Measurements from ENCODE around the gene KCNH5.
A peak's percentile ranks its signal among the peaks of the same experiment; 100 is the strongest.

The KCNH5 gene

DNA sequence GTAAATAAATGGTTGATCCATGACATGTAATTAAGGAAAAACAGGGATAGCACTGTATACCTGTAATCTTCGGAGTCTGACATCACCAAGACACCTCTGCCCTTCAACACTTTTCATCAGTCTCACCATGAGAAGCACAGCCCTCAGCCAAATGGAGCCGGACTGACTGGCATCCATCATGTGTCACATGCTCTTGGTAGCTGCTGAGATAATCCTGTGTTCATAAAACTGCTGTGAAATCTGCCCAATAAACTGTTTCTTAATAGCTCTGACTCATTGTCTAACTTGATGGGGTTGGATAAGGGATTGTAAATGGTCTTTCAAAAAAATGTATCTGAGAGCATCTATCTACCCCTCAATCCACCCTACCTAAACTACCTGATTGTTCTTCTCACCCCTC lies 33.6 kb downstream of the KCNH5 start:
- no peak for TF ChIP-seq BHLHE40 (IDR thresholded peaks at IDR 0.05; ENCODE audit: borderline replicate concordance)
- TF ChIP-seq FOXM1 (IDR thresholded peaks at IDR 0.05; ENCODE audit: borderline replicate concordance) = no peak
- no peak for TF ChIP-seq SP1 (IDR thresholded peaks at IDR 0.05)
- TF ChIP-seq LEF1 (IDR thresholded peaks at IDR 0.05; ENCODE audit: borderline replicate concordance) = no peak
- TF ChIP-seq SUZ12 (IDR thresholded peaks at IDR 0.05) = no peak
- TF ChIP-seq, protein P1, sequence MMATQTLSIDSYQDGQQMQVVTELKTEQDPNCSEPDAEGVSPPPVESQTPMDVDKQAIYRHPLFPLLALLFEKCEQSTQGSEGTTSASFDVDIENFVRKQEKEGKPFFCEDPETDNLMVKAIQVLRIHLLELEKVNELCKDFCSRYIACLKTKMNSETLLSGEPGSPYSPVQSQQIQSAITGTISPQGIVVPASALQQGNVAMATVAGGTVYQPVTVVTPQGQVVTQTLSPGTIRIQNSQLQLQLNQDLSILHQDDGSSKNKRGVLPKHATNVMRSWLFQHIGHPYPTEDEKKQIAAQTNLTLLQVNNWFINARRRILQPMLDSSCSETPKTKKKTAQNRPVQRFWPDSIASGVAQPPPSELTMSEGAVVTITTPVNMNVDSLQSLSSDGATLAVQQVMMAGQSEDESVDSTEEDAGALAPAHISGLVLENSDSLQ (IDR thresholded peaks at IDR 0.05) = peak; percentile 92
- no peak for TF ChIP-seq FOXK2 (IDR thresholded peaks at IDR 0.05)
- no peak for TF ChIP-seq NFRKB (IDR thresholded peaks at IDR 0.05)
- no peak for TF ChIP-seq FOXA1 (IDR thresholded peaks at IDR 0.05)
- peak; percentile 38; the same call in 1 of the 2 replicates for TF ChIP-seq ZNF384 (IDR thresholded peaks at IDR 0.05)
- no peak for TF ChIP-seq TARDBP (IDR thresholded peaks at IDR 0.05)
- no peak for TF ChIP-seq HDGF (IDR thresholded peaks at IDR 0.05; ENCODE audit: borderline replicate concordance)
- TF ChIP-seq CTBP1 (IDR thresholded peaks at IDR 0.05; ENCODE audit: borderline replicate concordance) = peak; percentile 44; the same call in 1 of the 2 replicates
- no peak for TF ChIP-seq ELF4 (IDR thresholded peaks at IDR 0.05)
- TF ChIP-seq L3MBTL2 (conservative IDR thresholded peaks at IDR 0.05) = no peak
- TF ChIP-seq ARNT (IDR thresholded peaks at IDR 0.05) = no peak
- ChIA-PET CTCF (no interaction called here), POLR2A (no interaction called here)
- peak; percentile 27 for DNase-seq (ENCODE audit: extremely low spot score)

DNA sequence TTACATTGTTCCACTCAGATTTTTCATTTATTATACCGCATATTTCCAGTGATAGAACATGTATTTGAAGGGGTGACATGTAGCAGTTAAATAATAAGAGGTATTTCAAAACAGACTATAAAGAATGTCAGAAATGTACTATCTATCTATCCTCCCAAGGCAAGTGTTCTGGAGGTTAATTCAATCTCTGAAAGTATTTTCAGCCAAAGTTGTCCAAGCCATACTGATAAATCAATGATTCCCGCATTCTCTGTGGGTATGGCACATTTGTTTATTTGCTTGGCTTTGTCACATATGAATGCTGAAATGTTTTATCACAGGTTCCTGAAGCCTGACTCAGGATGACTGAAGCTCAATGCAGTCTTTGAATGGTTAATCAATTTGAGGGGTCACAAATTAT lies 35.8 kb downstream of the KCNH5 start:
- no peak for DNase-seq (ENCODE audit: extremely low spot score)
- ChIA-PET POLR2A (no interaction called here), CTCF (no interaction called here)
- TF ChIP-seq SP1 (IDR thresholded peaks at IDR 0.05) = no peak
- TF ChIP-seq NFRKB (IDR thresholded peaks at IDR 0.05) = no peak
- no peak for TF ChIP-seq CTBP1 (IDR thresholded peaks at IDR 0.05; ENCODE audit: borderline replicate concordance)
- TF ChIP-seq SUZ12 (IDR thresholded peaks at IDR 0.05) = no peak
- no peak for TF ChIP-seq ELF4 (IDR thresholded peaks at IDR 0.05)
- TF ChIP-seq TARDBP (IDR thresholded peaks at IDR 0.05) = no peak
- no peak for TF ChIP-seq FOXA1 (IDR thresholded peaks at IDR 0.05)
- TF ChIP-seq BHLHE40 (IDR thresholded peaks at IDR 0.05; ENCODE audit: borderline replicate concordance) = no peak
- TF ChIP-seq ZNF384 (IDR thresholded peaks at IDR 0.05) = no peak
- TF ChIP-seq L3MBTL2 (conservative IDR thresholded peaks at IDR 0.05) = no peak
- TF ChIP-seq FOXM1 (IDR thresholded peaks at IDR 0.05; ENCODE audit: borderline replicate concordance) = no peak
- no peak for TF ChIP-seq HDGF (IDR thresholded peaks at IDR 0.05; ENCODE audit: borderline replicate concordance)
- TF ChIP-seq LEF1 (IDR thresholded peaks at IDR 0.05; ENCODE audit: borderline replicate concordance) = no peak
- TF ChIP-seq, protein P1 (IDR thresholded peaks at IDR 0.05) = no peak
- no peak for TF ChIP-seq FOXK2 (IDR thresholded peaks at IDR 0.05)
- TF ChIP-seq ARNT (IDR thresholded peaks at IDR 0.05) = no peak

DNA sequence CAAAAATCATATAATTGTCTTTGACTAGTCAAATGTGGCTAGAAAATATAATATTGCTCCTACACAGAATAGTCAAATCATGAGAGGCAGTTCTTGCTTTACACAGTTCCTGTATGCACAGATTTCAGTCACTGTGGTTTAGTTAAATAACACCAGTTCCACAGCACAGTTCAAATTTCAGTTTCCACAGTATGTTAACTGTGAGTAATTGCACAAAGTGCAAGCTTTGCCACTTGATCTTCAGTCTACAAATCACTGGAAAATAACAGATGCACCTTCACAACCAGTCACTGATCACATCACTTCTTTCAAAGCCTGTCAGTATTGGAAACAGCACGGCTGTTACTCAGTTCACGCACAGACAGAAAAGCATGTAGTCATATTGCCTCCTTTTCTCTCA lies 38.7 kb downstream of the KCNH5 start:
- DNase-seq (ENCODE audit: extremely low spot score) = no peak
- TF ChIP-seq NFRKB (IDR thresholded peaks at IDR 0.05) (no peak), SP1 (IDR thresholded peaks at IDR 0.05) (no peak)
- ChIA-PET CTCF (no interaction called here), POLR2A (no interaction called here)

DNA sequence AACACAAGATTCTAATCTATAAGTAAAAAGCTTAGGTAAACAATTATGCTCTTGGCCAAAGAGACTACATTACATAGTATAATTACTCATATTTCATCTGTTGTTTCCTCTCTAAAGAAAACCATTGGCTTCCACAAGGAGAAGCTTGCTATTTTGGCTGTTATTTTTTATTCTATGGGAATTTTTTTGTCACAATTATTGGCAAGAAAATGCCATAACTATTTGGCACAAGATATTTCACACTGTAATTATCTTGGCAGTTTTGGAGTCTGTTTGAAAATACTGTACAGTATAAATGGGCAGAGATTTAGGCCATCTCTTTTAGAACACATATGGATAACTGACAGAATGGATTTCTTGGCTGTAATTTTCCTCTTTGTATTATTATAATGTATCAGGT lies 51.2 kb downstream of the KCNH5 start:
- ChIA-PET CTCF (no interaction called here), POLR2A (no interaction called here)
- TF ChIP-seq FOXA1 (IDR thresholded peaks at IDR 0.05) (no peak), ARNT (IDR thresholded peaks at IDR 0.05) (no peak), SP1 (IDR thresholded peaks at IDR 0.05) (no peak)
- DNase-seq (ENCODE audit: extremely low spot score) = no peak

DNA sequence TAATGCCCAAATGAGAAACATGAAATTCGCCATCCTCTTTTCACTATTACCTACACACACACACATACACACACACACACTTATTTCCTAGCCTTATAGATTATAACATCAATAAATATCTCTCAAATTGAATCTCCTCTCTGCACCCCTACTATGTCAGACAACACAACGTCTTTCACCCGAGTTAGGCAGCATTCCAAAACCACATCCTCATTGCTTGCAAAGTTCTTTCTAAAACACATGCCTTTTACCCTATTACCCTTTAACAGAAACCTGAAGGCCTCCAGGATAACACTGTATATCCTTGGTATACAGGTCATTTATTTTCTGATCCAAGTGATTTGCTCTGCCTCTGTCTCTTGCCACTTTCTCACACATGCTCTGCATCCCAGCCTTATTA lies 56.3 kb downstream of the KCNH5 start:
- DNase-seq (ENCODE audit: extremely low spot score) = no peak
- TF ChIP-seq, protein P1 (IDR thresholded peaks at IDR 0.05) = no peak
- no peak for TF ChIP-seq HDGF (IDR thresholded peaks at IDR 0.05; ENCODE audit: borderline replicate concordance)
- no peak for TF ChIP-seq FOXA1 (IDR thresholded peaks at IDR 0.05)
- no peak for TF ChIP-seq FOXM1 (IDR thresholded peaks at IDR 0.05; ENCODE audit: borderline replicate concordance)
- no peak for TF ChIP-seq LEF1 (IDR thresholded peaks at IDR 0.05; ENCODE audit: borderline replicate concordance)
- no peak for TF ChIP-seq SP1 (IDR thresholded peaks at IDR 0.05)
- TF ChIP-seq TARDBP (IDR thresholded peaks at IDR 0.05) = no peak
- TF ChIP-seq BHLHE40 (IDR thresholded peaks at IDR 0.05; ENCODE audit: borderline replicate concordance) = no peak
- TF ChIP-seq FOXK2 (IDR thresholded peaks at IDR 0.05) = no peak
- TF ChIP-seq NFRKB (IDR thresholded peaks at IDR 0.05) = no peak
- no peak for TF ChIP-seq CTBP1 (IDR thresholded peaks at IDR 0.05; ENCODE audit: borderline replicate concordance)
- no peak for TF ChIP-seq ZNF384 (IDR thresholded peaks at IDR 0.05)
- TF ChIP-seq ELF4 (IDR thresholded peaks at IDR 0.05) = no peak
- TF ChIP-seq L3MBTL2 (conservative IDR thresholded peaks at IDR 0.05) = no peak
- TF ChIP-seq ARNT (IDR thresholded peaks at IDR 0.05) = no peak
- TF ChIP-seq SUZ12 (IDR thresholded peaks at IDR 0.05) = no peak
- ChIA-PET CTCF (no interaction called here), POLR2A (no interaction called here)

DNA sequence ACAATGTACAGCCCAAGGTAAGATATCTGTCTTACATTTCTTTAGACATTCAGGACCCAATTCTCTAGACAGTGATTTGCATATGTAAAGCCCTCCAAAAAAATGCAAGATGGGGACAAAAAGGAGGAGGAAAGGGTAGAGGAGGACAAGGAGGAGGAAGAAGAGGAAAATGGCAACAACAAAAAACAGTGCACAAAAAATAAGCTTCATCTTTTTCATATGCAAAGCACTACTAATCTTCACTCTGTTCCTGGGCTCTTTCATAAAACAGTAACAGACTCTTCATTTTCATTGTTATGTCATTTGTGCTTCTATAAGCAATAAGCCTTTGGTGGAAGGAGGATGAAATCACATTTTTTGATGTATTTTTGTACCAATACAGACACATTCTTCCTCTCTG lies 61.4 kb downstream of the KCNH5 start:
- TF ChIP-seq TARDBP (IDR thresholded peaks at IDR 0.05) = no peak
- TF ChIP-seq HDGF (IDR thresholded peaks at IDR 0.05; ENCODE audit: borderline replicate concordance) = no peak
- TF ChIP-seq FOXM1 (IDR thresholded peaks at IDR 0.05; ENCODE audit: borderline replicate concordance) = no peak
- no peak for TF ChIP-seq NFRKB (IDR thresholded peaks at IDR 0.05)
- no peak for TF ChIP-seq L3MBTL2 (conservative IDR thresholded peaks at IDR 0.05)
- DNase-seq (ENCODE audit: extremely low spot score) = no peak
- POLR2A ChIA-PET = no interaction called here
- CTCF ChIA-PET = no interaction called here

DNA sequence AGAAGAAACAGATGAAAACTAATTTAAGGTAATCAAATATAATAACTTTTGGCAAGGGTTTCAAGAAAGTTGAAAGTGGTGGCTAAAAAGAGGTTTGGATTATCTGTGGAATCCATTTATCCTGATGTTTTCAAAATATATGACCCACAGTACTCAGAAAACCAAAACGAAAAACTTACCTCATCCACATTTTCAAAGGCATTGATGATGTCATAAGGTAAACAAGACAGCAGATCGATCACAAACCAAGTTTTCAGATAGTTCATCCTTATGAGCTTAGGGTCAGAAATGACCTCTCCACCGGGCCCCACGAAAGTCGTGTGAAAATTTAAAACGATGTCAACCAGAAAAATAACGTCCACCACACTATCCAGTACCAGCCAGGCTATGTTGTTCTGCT lies 64.6 kb downstream of the KCNH5 start:
- POLR2A ChIA-PET = no interaction called here
- TF ChIP-seq FOXM1 (IDR thresholded peaks at IDR 0.05; ENCODE audit: borderline replicate concordance) (no peak), TARDBP (IDR thresholded peaks at IDR 0.05) (no peak), LEF1 (IDR thresholded peaks at IDR 0.05; ENCODE audit: borderline replicate concordance) (no peak), NFRKB (IDR thresholded peaks at IDR 0.05) (no peak), HDGF (IDR thresholded peaks at IDR 0.05; ENCODE audit: borderline replicate concordance) (no peak), FOXK2 (IDR thresholded peaks at IDR 0.05) (no peak), SUZ12 (IDR thresholded peaks at IDR 0.05) (no peak), SP1 (IDR thresholded peaks at IDR 0.05) (no peak), CTBP1 (IDR thresholded peaks at IDR 0.05; ENCODE audit: borderline replicate concordance) (no peak)
- CTCF ChIA-PET = no interaction called here
- no peak for DNase-seq (ENCODE audit: extremely low spot score)

All from HEK293T (cell line).